ENCODE results near the gene ADAT1.

Gene ADAT1

GRCh38 chr16:75567911-75568310, 55.2 kb downstream of the ADAT1 start:
- H3K4me3 ChIP-seq (ENCODE audit: low read depth, low read length) = peak overlapping the region; percentile 93

GRCh38 chr16:75566758-75567255, 56.3 kb downstream of the ADAT1 start:
- peak overlapping the region; percentile 93 for H3K4me3 ChIP-seq (ENCODE audit: low read depth, low read length)
- no peak for DNase-seq (ENCODE audit: low read depth)
- no peak for TF ChIP-seq CTCF (IDR thresholded peaks at IDR 0.05; ENCODE audit: control insufficient read depth, extremely low read depth, insufficient read depth)

More at GRCh38 chr16:75567911-75568310, 55.2 kb downstream of the ADAT1 start:
- peak; percentile 73 for DNase-seq (ENCODE audit: low read depth)
- TF ChIP-seq CTCF (IDR thresholded peaks at IDR 0.05; ENCODE audit: control insufficient read depth, extremely low read depth, insufficient read depth) = no peak

GRCh38 chr16:75566040-75566757, 56.9 kb downstream of the ADAT1 start, which contains the start of gene GABARAPL2:
GABARAPL2 (plus strand) TSS chr16:75566379; CDS start chr16:75566487, 108 bp downstream.
- peak within 1 kb of the TSS; percentile 93 for H3K4me3 ChIP-seq (ENCODE audit: low read depth, low read length)
- TF ChIP-seq CTCF (IDR thresholded peaks at IDR 0.05; ENCODE audit: control insufficient read depth, extremely low read depth, insufficient read depth) = no peak
- DNase-seq (ENCODE audit: low read depth) = no peak

- peak overlapping the region; percentile 93 for H3K4me3 ChIP-seq (ENCODE audit: low read depth, low read length)
- no peak for DNase-seq (ENCODE audit: low read depth)
- TF ChIP-seq CTCF (IDR thresholded peaks at IDR 0.05; ENCODE audit: control insufficient read depth, extremely low read depth, insufficient read depth) = no peak
These were observed 57.4 kb downstream of the ADAT1 start for GRCh38 chr16:75565640-75566039.

- no peak for TF ChIP-seq CTCF (IDR thresholded peaks at IDR 0.05; ENCODE audit: control insufficient read depth, extremely low read depth, insufficient read depth)
- no peak overlapping the region for H3K4me3 ChIP-seq (ENCODE audit: low read depth, low read length)
- DNase-seq (ENCODE audit: low read depth) = no peak
These were observed 63.3 kb downstream of the ADAT1 start for GRCh38 chr16:75559564-75560372.

GRCh38 chr16:75558846-75559401, 64.2 kb downstream of the ADAT1 start:
- no peak for DNase-seq (ENCODE audit: low read depth)
- no peak overlapping the region for H3K4me3 ChIP-seq (ENCODE audit: low read depth, low read length)
- TF ChIP-seq CTCF (IDR thresholded peaks at IDR 0.05; ENCODE audit: control insufficient read depth, extremely low read depth, insufficient read depth) = no peak

All from LNCaP clone FGC (cell line).